ENCODE data around the gene ATP6V1A.

GRCh38 chr3:113852506-113852905 lies 105.7 kb downstream of the ATP6V1A start:
- TF ChIP-seq CTCF (conservative IDR thresholded peaks at IDR 0.05; ENCODE audit: low read length) (no peak), EZH2phosphoT487 (IDR thresholded peaks at IDR 0.05; ENCODE audit: borderline replicate concordance) (no peak)
